Measurements from ENCODE around the gene DPPA4. TPM values are rescaled to one million over a fixed set of nuclear protein-coding genes. Genes with fewer than 3 reads are reported as not detected.

DPPA4 gene
- total RNA-seq, 2 experiments from 2014 or later = 0.54 to 1.1 TPM

DNA sequence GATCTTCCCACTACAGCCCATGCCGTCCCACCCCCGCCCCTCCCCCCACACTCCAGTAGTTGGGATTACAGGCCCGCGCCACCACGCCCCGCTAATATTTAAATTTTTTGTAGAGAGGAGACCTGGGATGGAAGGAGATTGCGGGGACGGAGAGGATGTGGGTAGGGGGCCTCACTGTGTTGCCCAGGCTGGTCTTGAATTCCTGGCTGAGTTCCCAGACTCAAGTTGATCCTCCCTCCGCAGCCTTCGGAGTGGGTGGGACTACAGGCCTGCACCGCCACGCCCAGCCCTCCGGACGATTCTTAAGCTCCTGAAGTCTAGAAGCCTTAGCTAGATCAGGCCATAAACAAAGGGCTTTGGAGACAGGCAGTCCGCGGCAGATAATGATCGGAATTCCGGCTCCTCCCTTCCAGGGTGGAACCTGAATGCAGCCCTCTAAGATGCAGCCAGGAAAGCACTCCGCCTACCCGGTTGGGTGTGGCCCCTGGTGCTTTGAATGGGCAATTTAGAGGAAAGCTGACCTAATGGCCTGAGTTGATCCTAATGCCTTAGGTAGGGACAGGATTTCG lies 21.1 kb downstream of the DPPA4 start, which contains the start of gene DPPA2:
Gene DPPA2, minus strand, starts transcription at position 356 of the 569 bp plus-strand sequence. CDS start 1,975 bp downstream, outside the sequence.
- no peak for DNase-seq
- Mint-ChIP-seq H3K27me3 (no peaks in the 10 kb centered on the region), H3K27ac (no peak within 1 kb of the TSS), H3K4me1 (no peaks in the 10 kb centered on the region), H3K9me3 (no peaks in the 10 kb centered on the region), H3K4me3 (no peak within 1 kb of the TSS), H3K36me3 (no peaks in the 10 kb centered on the region)

DNA sequence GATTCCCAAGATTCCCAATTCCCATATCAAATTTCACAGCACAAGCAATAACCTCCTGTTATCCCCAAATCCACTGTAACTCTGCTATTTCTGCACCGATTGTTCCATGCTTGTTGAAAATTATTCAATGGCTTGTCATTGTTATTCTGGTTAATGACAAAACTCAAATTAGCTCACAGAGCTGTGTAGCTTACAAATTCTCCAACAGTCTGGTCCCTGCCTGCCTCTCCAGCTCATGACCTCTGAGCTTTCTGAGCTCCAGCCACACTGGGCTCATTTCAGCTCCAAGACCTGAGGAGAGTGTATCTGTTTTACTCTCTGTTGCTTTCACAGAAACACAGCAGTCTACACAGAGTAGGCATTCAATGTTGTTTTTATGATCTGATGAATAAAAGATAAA lies 24.3 kb downstream of the DPPA4 start:
- DNase-seq = no peak
- Mint-ChIP-seq H3K4me3 (no peak overlapping the region), H3K4me1 (no peaks in the 10 kb centered on the region), H3K27me3 (no peaks in the 10 kb centered on the region), H3K27ac (no peak overlapping the region), H3K36me3 (no peaks in the 10 kb centered on the region), H3K9me3 (no peaks in the 10 kb centered on the region)

DNA sequence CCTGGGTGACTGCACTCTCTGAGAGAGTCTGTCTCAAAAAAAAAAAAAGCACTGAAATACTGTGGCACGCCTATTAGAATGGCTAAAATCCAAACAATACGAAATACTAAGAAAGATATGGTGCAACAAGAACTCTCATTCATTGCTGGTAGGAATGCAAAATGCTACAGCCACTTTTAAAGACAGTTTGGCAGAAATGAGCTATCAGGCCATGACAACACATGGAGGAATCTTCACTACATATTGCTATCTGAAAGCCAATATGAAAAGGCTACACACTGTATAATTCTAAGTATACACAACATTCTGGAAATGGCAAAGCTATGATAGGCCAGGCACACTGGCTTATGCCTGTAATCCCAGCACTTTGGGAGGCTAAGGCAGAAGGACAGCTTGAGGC lies 39.9 kb downstream of the DPPA4 start:
- H3K27me3 Mint-ChIP-seq = no peaks in the 10 kb centered on the region
- no peaks in the 10 kb centered on the region for H3K36me3 Mint-ChIP-seq
- no peak for DNase-seq
- no peak overlapping the region for H3K4me3 Mint-ChIP-seq
- H3K4me1 Mint-ChIP-seq = no peaks in the 10 kb centered on the region
- no peaks in the 10 kb centered on the region for H3K9me3 Mint-ChIP-seq
- no peak overlapping the region for H3K27ac Mint-ChIP-seq

DNA sequence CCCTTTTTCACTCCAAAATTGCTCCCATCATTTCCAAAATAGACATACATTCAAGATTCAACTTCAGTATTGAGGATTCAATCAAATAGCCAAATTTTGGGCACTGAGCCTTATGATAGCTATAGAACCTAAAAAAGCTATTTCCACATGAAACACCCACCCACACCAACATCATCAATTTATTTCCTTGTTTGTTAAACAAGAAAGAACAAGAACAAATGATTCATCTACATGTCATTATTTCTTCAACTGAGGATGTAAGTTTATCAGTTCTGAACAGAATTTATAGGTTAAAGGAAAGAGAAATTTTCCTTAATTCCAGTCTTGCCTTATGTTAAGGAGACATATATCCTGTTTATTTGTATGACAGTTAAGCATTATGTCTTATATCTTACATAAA lies 53.3 kb downstream of the DPPA4 start:
- Mint-ChIP-seq H3K4me1 (no peaks in the 10 kb centered on the region), H3K9me3 (no peaks in the 10 kb centered on the region)

DNA sequence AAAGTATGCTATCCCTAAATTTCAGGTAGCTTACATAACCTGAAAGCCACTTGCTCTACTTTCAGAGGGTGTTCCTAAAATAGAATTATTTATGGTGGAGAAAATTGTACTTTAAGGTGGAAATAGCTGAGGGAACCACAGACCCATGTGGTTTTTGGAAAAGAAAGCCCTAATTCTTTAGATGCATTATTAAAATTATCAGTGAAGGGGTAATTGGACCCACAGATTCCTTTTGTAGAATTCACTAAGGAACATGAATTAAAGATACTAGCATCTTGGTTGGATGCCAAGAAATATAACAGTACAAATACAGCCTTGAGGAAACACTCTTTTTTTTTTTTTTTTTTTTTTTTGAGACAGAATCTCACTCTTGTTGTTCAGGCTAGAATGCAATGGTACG lies 58.8 kb downstream of the DPPA4 start:
- Mint-ChIP-seq H3K27me3 (peaks cover 7% of the 10 kb centered on the region), H3K36me3 (no peaks in the 10 kb centered on the region), H3K9me3 (no peaks in the 10 kb centered on the region), H3K27ac (no peak overlapping the region), H3K4me1 (no peaks in the 10 kb centered on the region), H3K4me3 (no peak overlapping the region)
- no peak for DNase-seq

More for the DNA sequence above, 53.3 kb downstream of the DPPA4 start:
- H3K4me3 Mint-ChIP-seq = no peak overlapping the region
- no peak overlapping the region for H3K27ac Mint-ChIP-seq
- no peak for DNase-seq
- no peaks in the 10 kb centered on the region for H3K27me3 Mint-ChIP-seq
- no peaks in the 10 kb centered on the region for H3K36me3 Mint-ChIP-seq

DNA sequence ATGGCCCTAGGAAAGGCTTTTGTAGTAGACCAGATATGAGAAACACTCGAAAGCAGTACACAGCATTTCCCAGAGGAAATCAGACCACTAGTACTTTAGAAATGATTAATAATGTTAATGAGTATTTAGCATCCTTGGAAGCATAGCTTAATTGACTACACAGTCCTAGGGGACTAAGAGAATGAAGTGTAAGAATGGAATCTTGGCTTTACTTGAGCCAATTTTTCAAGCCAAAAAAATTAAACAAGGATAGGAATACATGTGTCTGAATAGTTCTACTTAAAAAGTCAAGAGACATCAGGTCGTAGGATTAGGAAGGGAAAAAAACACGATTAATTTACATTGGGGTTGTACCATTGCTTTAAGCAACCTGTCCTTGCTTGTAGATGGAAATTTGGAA lies 59.2 kb downstream of the DPPA4 start:
- Mint-ChIP-seq H3K27me3 (peaks cover 9% of the 10 kb centered on the region), H3K9me3 (no peaks in the 10 kb centered on the region), H3K4me1 (no peaks in the 10 kb centered on the region), H3K27ac (no peak overlapping the region), H3K36me3 (no peaks in the 10 kb centered on the region), H3K4me3 (no peak overlapping the region)
- no peak for DNase-seq

Other genes starting within 250 kb of the DPPA4 start
- gene MORC1, start 219.4 kb downstream of the DPPA4 start, total RNA-seq = not detected
- gene C3orf85, start 200.8 kb downstream of the DPPA4 start, total RNA-seq = not detected
- gene DPPA2, start 21.0 kb downstream of the DPPA4 start, total RNA-seq = not detected

Measured in activated naive CD8-positive, alpha-beta T cell treated with anti-CD3 and anti-CD28 coated beads for 36 hours (primary cell).